HepG2 (cell line): ENCODE data around the gene UBQLN4. TPM values are rescaled to one million over a fixed set of nuclear protein-coding genes. Genes with fewer than 3 reads are reported as not detected.

Source experiments
- ATAC-seq: fragments of 200-7000 bp; cut with Tn5 transposase; 3 replicates; pipeline ENCODE4 v1.9.1; 2020; ENCODE audit warnings: mild to moderate bottlenecking, moderate library complexity
- BruUV-seq: library from RNA; stranded (reverse); fragments of 400-500 nt; replicated peaks from 2 replicates; lab custom pipeline; 2021; lab: Mats Ljungman, UMichigan
- CTCF ChIA-PET: fragments of 300-600 bp; formaldehyde crosslinking; extraction: SDS; loops from one replicate; lab custom pipeline; 2021; ENCODE audit warnings: low total read pairs, inconsistent platforms, low intra/inter-chr PET ratio; lab: Yijun Ruan, JAX
- POLR2A ChIA-PET: fragments of 350-600 bp; sonication (Branson Sonifier 250); formaldehyde crosslinking; loops from one replicate; lab custom pipeline; 2020; ENCODE audit warnings: antibody characterized with exemption, inconsistent platforms; lab: Yijun Ruan, JAX
- DNase-seq: peaks from one replicate; pipeline ENCODE4 v3.0.0-alpha.2; 2015; ENCODE audit warnings: low spot score
- FAIRE-seq: peaks from 3 replicates; lab custom pipeline; 2011; peaks lifted over from hg19 to GRCh38; lab: Jason Lieb, UNC
- H2AFZ ChIP-seq: one replicate; pipeline ENCODE4 v1.6.1; 2011; ENCODE audit warnings: low read length, inconsistent platforms
- H3K27ac ChIP-seq: fragments of 300-600 bp; 3 replicates; pipeline ENCODE4 v1.8.0; 2011; ENCODE audit warnings: mixed run types, mild to moderate bottlenecking, mixed read lengths, low read length, inconsistent platforms; ENCODE audit not compliant: insufficient read depth; ENCODE audit errors: extremely low read length
- H3K27me3 ChIP-seq, 2 experiments: fragments of 200-600 bp in 1 of 2; 2 replicates in 1 of 2; 3 replicates in 1 of 2; pipeline versions ENCODE4 v1.6.0 to v1.8.0; 2011; ENCODE audit warnings: low read length in 2 of 2, mild to moderate bottlenecking in 2 of 2, moderate library complexity in 2 of 2, inconsistent platforms in 1 of 2; ENCODE audit not compliant: insufficient read depth in 2 of 2, control insufficient read depth in 1 of 2
- H3K36me3 ChIP-seq, 2 experiments: fragments of 200-600 bp in 1 of 2; replicated peaks in 1 of 2; 2 replicates in 1 of 2; 3 replicates in 1 of 2; pipeline versions ENCODE4 v1.5.1 to v1.8.0; 2011; ENCODE audit warnings: low read length in 2 of 2, inconsistent platforms in 1 of 2; ENCODE audit not compliant: insufficient read depth in 2 of 2, control insufficient read depth in 1 of 2
- H3K4me1 ChIP-seq: 2 replicates; pipeline ENCODE4 v1.5.1; 2012; ENCODE audit warnings: low read length, inconsistent platforms; ENCODE audit not compliant: insufficient read depth
- H3K4me2 ChIP-seq: 2 replicates; pipeline ENCODE4 v1.6.0; 2011; ENCODE audit warnings: low read depth, low read length, inconsistent platforms
- H3K4me3 ChIP-seq, 3 experiments: fragments of 200-600 bp in 1 of 3; sonication (generic), shearing (Covaris generic) in 1 of 3; replicated peaks in 1 of 3; 2 replicates each; pipeline ENCODE4 v1.5.1; 2011 to 2016; ENCODE audit warnings: low read length in 3 of 3, inconsistent platforms in 2 of 3, low read depth in 2 of 3, mild to moderate bottlenecking in 2 of 3, control low read depth in 1 of 3, mixed read lengths in 1 of 3; ENCODE audit not compliant: insufficient read depth in 1 of 3
- H3K79me2 ChIP-seq: one replicate; pipeline ENCODE4 v1.6.1; 2011; ENCODE audit warnings: low read length, inconsistent platforms; ENCODE audit not compliant: insufficient read depth
- H3K9ac ChIP-seq: 2 replicates; pipeline ENCODE4 v1.6.0; 2011; ENCODE audit warnings: mild to moderate bottlenecking, low read depth, low read length, inconsistent platforms; ENCODE audit not compliant: insufficient read depth
- H3K9me3 ChIP-seq: 2 replicates; pipeline ENCODE4 v1.5.1; 2012; ENCODE audit warnings: mild to moderate bottlenecking, low read length
- H4K20me1 ChIP-seq: 2 replicates; pipeline ENCODE4 v1.6.0; 2011; ENCODE audit warnings: inconsistent platforms, mild to moderate bottlenecking, low read length, moderate library complexity; ENCODE audit not compliant: insufficient read depth
- CEBPB ChIP-seq: IDR thresholded peaks from 2 replicates; pipeline ENCODE4 v1.6.1; 2011; ENCODE audit warnings: low read depth, low read length, improper control_type of control experiment, borderline replicate concordance
- EP300 ChIP-seq, 3 experiments: sonication (generic) in 1 of 3; formaldehyde crosslinking in 1 of 3; IDR thresholded peaks; 2 replicates each; pipeline versions ENCODE4 v1.5.1 to v1.6.1; 2011 to 2020; ENCODE audit warnings: low read depth in 2 of 3, low read length in 2 of 3, borderline replicate concordance in 1 of 3, improper control_type of control experiment in 1 of 3, mild to moderate bottlenecking in 1 of 3, missing genetic modification reagents in 1 of 3, moderate library complexity in 1 of 3
- FLYWCH1 ChIP-seq: sonication (generic); formaldehyde crosslinking; IDR thresholded peaks from 2 replicates; pipeline ENCODE4 v1.8.1; 2023; ENCODE audit warnings: mild to moderate bottlenecking, missing genetic modification reagents
- IRX3 ChIP-seq: sonication (generic); formaldehyde crosslinking; IDR thresholded peaks from 2 replicates; pipeline ENCODE4 v1.8.1; 2023; ENCODE audit warnings: mild to moderate bottlenecking, low read depth, missing genetic modification reagents, borderline replicate concordance
- KLF9 ChIP-seq: IDR thresholded peaks from 2 replicates; pipeline ENCODE4 v1.6.1; 2016; ENCODE audit warnings: low read depth
- NPAS2 ChIP-seq: sonication (generic); formaldehyde crosslinking; IDR thresholded peaks from 2 replicates; pipeline ENCODE4 v1.8.0; 2022; ENCODE audit warnings: mild to moderate bottlenecking, missing genetic modification reagents, borderline replicate concordance
- RBFOX2 ChIP-seq: fragments of 200-400 bp; formaldehyde crosslinking; IDR thresholded peaks from 2 replicates; pipeline ENCODE4 v1.6.1; 2017; ENCODE audit warnings: low read depth, mild to moderate bottlenecking, low read length
- SIN3A ChIP-seq: IDR thresholded peaks from 2 replicates; pipeline ENCODE4 v1.6.1; 2011; ENCODE audit warnings: low read depth, mild to moderate bottlenecking, control low read depth, low read length, borderline replicate concordance
- ZBTB38 ChIP-seq: sonication (generic); formaldehyde crosslinking; IDR thresholded peaks from 2 replicates; pipeline ENCODE4 v1.5.1; 2020; ENCODE audit warnings: mild to moderate bottlenecking, missing genetic modification reagents
- ZFP1 ChIP-seq: IDR thresholded peaks from 2 replicates; pipeline ENCODE4 v1.6.1; 2016
- ZNF34 ChIP-seq: sonication (generic); formaldehyde crosslinking; IDR thresholded peaks from 2 replicates; pipeline ENCODE4 v1.4.0; 2020; ENCODE audit warnings: mild to moderate bottlenecking, missing genetic modification reagents, borderline replicate concordance
- ZNF382 ChIP-seq: sonication (generic); formaldehyde crosslinking; IDR thresholded peaks from 2 replicates; pipeline ENCODE4 v1.5.0; 2020; ENCODE audit warnings: missing genetic modification reagents, mild to moderate bottlenecking, borderline replicate concordance
- ZNF546 ChIP-seq: sonication (generic); formaldehyde crosslinking; conservative IDR thresholded peaks from 2 replicates; pipeline ENCODE4 v1.8.1; 2023; ENCODE audit warnings: mild to moderate bottlenecking, missing genetic modification reagents
- WGBS: methylation state at CpG from one replicate; pipeline ENCODE4 v1.1.6; 2017; ENCODE audit warnings: low lambda C conversion rate; 5-methylcytosine and 5-hydroxymethylcytosine counted together
- in situ Hi-C: cut with HindIII; loops from 2 replicates; pipeline ENCODE4 v1.10.0; 2017; ENCODE audit warnings: low pct_unique_long_range_greater_than_20kb; ENCODE audit not compliant: extremely low pct_ligation_motif_present
- intact Hi-C: fragments of 100-400 bp; cut with micrococcal nuclease; formaldehyde crosslinking; loops from one replicate; pipeline ENCODE4 v1.10.0; 2022; ENCODE audit not compliant: unreplicated experiment
- polyA plus RNA-seq, 8 experiments: library from polyadenylated mRNA; depleted of rRNA in 3 of 8; stranded (reverse) in 7 of 8; unstranded in 1 of 8; fragments of >200 nt; fragmentation: Illumina TruSeq in 4 of 8; extraction: Trizol in 4 of 8; gene quantifications; 2 replicates each; pipeline versions ENCODE4 v1.2.1 to v1.2.3, GENCODE V29; 2011 to 2016; ENCODE audit warnings: low read depth in 4 of 8, missing spikeins in 1 of 8, mixed read lengths in 1 of 8; ENCODE audit not compliant: insufficient read depth in 1 of 8
- total RNA-seq, 5 experiments: library from RNA; depleted of rRNA; stranded (reverse); fragments of >200 nt; fragmentation: Illumina TruSeq; extraction: Trizol; gene quantifications; 2 replicates each; pipeline ENCODE4 v1.2.3, GENCODE V29; 2016; ENCODE audit warnings: low read depth in 1 of 5
- TF ChIP-seq, protein P1 (sequence below): sonication (generic); formaldehyde crosslinking; IDR thresholded peaks from 2 replicates; pipeline ENCODE4 v1.8.0; 2022; ENCODE audit warnings: missing genetic modification reagents, mild to moderate bottlenecking, borderline replicate concordance
- TF ChIP-seq, protein P2 (sequence below): sonication (generic); formaldehyde crosslinking; IDR thresholded peaks from 2 replicates; pipeline ENCODE4 v1.8.0; 2022; ENCODE audit warnings: low read depth, missing genetic modification reagents

The UBQLN4 gene
- total and polyA plus RNA-seq, 2 of the 13 experiments (the other 11 are each of a cell fraction or from before 2014, with no cell fraction given): 31.5 to 39.8 TPM

DNA sequence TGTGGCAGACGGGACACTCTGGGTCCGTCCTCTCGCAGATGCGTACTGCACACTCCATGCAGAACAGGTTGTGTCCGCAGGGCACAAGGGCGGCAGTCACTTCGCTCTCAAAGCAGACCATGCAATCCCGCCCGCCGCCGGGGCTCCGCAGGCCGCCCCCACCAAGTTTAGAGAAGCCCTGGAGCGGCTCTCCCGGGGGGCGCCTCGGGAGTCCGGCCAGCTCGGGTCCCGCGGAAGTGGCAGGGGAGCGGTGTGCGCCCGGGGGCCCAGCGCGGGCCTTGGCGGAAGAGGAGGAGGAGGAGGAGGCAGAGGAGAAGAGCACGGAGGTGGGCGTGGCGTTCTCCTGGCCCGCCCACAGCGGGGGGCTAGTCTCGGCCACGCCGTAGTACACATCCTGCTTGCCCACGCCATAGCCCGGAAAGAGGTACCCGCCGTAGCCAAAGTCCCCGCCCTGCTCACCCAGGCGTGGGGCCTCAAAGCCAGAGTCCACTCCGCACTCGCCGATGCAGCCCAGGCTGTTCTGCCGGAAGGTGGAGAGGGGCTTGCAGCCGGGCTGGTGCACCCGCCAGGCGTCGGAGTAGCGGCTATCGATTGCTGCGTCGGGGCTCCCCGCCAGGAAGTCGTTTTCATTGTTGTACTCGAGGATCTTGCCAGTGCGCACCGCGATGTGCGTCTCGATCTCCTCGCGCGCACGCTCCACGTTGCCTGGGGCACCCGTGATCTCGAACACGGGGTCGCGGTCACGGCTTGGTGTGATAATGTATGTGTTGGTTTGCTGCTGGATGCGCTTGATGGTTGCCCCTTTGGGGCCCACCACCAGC, 23.2 kb upstream of the UBQLN4 start:
- peak; percentile 82 for TF ChIP-seq ZBTB38
- TF ChIP-seq KLF9 (CRISPR knock-in tag): no peak
- TF ChIP-seq RBFOX2: peak; percentile 18; the same call in 1 of the 2 replicates
- TF ChIP-seq CEBPB: no peak
- in situ Hi-C loops (no loop called here), intact Hi-C loops (no loop called here)
- ChIA-PET CTCF (no interaction called here), POLR2A (no interaction called here)
- Histone ChIP-seq H3K4me1 (peaks cover 49% of the 10 kb centered on the region), H3K9me3 (no peaks in the 10 kb centered on the region), H3K4me3 (no peak overlapping the region), H3K4me2 (no peak overlapping the region), H3K79me2 (peaks cover 17% of the 10 kb centered on the region), H3K27ac (no peak overlapping the region), H4K20me1 (peaks cover 2% of the 10 kb centered on the region; the same call in 1 of the 2 replicates), H3K36me3 (peaks cover 5 to 14% of the 10 kb centered on the region in 2 experiments; a peak in 4 of 5 replicates), H3K27me3 (no peaks in the 10 kb centered on the region), H3K9ac (no peak overlapping the region), H2AFZ (no peak overlapping the region)
- 97% methylated on average over 65 of the region's 73 CpGs for WGBS
- FAIRE-seq (no peak), ATAC-seq (no peak), DNase-seq (no peak)
- BruUV-seq: no TSS peak

DNA sequence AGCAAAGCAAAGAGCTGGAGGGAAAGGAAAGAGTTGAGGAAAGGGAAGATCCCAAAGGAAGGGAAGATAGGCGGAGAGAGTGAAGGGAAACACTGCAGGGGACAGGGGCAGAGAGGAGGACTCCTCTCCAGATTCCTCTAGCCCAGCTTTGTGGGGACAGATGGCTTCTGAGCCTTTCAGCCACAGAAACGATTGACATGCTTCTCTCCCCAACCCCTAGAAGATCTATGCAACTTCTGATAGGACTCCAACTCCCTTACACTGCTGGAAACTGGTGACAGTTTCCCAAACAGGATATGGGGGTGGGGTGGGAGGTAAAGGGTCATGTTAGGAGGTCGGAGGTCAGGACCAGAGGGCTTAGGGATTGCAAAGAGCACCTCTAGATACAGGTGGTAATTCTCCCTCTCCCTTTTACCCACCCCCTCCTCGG, 22.2 kb upstream of the UBQLN4 start:
- peaks cover 5 to 14% of the 10 kb centered on the region in 2 experiments; a peak in 4 of 5 replicates for H3K36me3 ChIP-seq
- H3K4me1 ChIP-seq: peaks cover 45% of the 10 kb centered on the region
- ATAC-seq (no peak), DNase-seq (no peak), FAIRE-seq (no peak)
- H3K79me2 ChIP-seq: peaks cover 12% of the 10 kb centered on the region
- H3K9me3 ChIP-seq: no peaks in the 10 kb centered on the region
- WGBS: 69% methylated on average over 4 of the region's 4 CpGs
- no peaks in the 10 kb centered on the region for H3K27me3 ChIP-seq
- peaks cover 2% of the 10 kb centered on the region; the same call in 1 of the 2 replicates for H4K20me1 ChIP-seq
- no peak overlapping the region for H3K4me3 ChIP-seq
- CTCF ChIA-PET: no interaction called here
- no peak overlapping the region for H3K9ac ChIP-seq
- intact Hi-C loops: no loop called here
- H3K27ac ChIP-seq: peak overlapping the region; percentile 11
- in situ Hi-C loops: no loop called here
- H3K4me2 ChIP-seq: no peak overlapping the region
- no TSS peak for BruUV-seq
- POLR2A ChIA-PET: no interaction called here
- H2AFZ ChIP-seq: no peak overlapping the region
- no peak for TF ChIP-seq SIN3A
- TF ChIP-seq, protein P1, sequence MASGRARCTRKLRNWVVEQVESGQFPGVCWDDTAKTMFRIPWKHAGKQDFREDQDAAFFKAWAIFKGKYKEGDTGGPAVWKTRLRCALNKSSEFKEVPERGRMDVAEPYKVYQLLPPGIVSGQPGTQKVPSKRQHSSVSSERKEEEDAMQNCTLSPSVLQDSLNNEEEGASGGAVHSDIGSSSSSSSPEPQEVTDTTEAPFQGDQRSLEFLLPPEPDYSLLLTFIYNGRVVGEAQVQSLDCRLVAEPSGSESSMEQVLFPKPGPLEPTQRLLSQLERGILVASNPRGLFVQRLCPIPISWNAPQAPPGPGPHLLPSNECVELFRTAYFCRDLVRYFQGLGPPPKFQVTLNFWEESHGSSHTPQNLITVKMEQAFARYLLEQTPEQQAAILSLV (CRISPR knock-in tag): no peak
- TF ChIP-seq ZNF34 (CRISPR knock-in tag): no peak
- no peak for TF ChIP-seq EP300 (IDR thresholded peaks at IDR 0.05; ENCODE audit: low read depth in 2 of 2, low read length in 2 of 2)
- no peak for TF ChIP-seq EP300 (CRISPR knock-in tag; IDR thresholded peaks at IDR 0.05; ENCODE audit: borderline replicate concordance)
- TF ChIP-seq ZFP1 (CRISPR knock-in tag): no peak
- no peak for TF ChIP-seq ZNF546
- TF ChIP-seq, protein P2, sequence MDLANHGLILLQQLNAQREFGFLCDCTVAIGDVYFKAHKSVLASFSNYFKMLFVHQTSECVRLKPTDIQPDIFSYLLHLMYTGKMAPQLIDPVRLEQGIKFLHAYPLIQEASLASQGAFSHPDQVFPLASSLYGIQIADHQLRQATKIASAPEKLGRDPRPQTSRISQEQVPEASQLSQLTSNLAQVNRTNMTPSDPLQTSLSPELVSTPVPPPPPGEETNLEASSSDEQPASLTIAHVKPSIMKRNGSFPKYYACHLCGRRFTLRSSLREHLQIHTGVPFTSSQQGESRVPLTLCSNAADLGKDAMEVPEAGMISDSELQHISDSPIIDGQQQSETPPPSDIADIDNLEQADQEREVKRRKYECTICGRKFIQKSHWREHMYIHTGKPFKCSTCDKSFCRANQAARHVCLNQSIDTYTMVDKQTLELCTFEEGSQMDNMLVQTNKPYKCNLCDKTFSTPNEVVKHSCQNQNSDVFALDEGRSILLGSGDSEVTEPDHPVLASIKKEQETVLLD (CRISPR knock-in tag): no peak
- no peak for TF ChIP-seq NPAS2 (CRISPR knock-in tag)
- TF ChIP-seq IRX3 (CRISPR knock-in tag): no peak
- no peak for TF ChIP-seq ZNF382 (CRISPR knock-in tag)
- TF ChIP-seq FLYWCH1 (CRISPR knock-in tag): no peak
